ENCODE results near the gene STRBP.

STRBP gene

DNA sequence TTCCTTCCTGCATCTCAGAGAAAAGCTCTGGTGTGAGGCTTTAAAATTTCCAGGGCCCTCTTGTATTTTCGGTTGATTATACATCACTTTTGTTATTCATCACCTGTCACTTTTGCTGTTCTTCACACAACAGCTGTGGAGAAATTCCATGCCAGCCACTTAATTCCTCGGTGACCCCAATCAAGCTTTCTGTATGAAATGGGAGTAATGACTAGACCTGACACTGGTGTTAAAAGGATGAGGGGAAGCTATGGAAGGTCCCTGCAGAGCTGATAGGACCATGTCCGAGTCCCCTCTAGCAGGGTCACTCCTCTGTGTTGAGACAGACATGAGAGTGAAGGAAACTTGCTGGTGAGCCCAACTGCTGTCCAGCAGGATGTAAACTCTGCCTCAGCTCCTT, 175.2 kb downstream of the STRBP start:
- no peak for DNase-seq

DNA sequence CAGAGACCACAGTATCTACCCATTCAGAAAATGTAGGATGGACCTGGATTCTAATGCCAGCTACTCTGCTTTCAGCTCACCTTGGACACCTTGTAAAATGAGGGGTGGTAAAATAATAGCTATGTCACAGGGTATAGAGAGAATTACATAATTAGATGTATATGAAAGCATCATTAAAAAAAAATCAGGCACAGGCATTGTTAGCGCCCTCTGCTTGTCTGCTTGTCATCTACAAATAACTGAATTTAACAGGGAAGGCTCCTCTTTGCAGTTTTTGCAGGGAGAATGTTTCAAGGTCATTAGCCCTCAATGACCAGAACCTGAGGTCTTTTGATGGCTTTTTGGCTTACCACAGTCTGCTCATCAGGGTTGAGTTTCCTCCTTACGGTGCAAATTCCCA, 176.9 kb downstream of the STRBP start:
- no peak for DNase-seq

DNA sequence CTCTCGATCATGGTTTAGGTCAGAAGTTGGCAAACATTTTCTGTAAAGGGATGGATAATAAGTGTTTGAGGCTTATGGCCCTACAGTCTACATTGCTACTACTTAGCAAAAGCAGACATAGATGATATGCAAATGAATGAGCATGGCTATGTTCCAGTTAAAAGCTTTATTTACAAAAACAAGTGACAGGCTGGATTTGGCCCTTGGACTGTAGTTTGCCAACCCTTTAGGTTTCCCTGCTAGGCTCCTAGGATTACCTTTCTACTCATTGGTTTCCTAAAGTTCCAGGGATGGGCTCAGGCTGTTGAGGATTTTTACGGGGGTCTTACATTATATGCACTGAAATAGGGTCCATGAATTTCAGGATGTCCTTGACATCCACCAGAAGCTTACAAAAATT, 177.4 kb downstream of the STRBP start:
- no peak for DNase-seq

DNA sequence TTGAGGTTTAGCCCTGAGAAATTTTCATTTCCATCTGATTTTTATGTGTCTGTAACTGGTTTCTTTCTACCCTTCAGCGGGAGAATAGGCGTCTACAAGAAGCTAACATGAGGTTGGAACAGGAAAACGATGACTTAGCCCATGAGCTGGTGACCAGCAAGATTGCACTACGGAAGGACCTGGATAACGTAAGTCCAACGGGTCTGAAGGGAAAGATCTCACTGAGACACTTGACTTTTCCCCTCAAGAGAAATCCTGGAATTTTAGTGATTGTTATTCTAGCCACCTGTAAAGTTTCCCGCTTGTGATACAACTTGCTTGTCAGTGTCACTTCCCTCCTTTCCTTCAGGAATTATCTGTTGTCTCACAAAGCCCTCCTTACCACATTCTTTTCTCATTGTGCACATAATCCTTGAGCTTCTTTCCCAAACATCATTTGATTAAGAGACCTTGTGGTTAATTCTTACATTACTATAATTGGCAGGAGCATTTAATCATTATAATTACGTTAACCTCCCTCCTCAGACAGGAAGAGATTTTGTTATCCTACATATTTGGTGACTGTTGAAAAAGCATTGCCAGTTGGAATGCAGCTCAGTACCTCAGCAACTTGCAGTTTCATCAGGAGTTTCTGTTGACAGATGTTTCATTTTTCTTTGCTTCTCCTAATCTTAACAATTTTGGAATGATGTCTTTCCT, 178.0 kb downstream of the STRBP start:
- DNase-seq = no peak

DNA sequence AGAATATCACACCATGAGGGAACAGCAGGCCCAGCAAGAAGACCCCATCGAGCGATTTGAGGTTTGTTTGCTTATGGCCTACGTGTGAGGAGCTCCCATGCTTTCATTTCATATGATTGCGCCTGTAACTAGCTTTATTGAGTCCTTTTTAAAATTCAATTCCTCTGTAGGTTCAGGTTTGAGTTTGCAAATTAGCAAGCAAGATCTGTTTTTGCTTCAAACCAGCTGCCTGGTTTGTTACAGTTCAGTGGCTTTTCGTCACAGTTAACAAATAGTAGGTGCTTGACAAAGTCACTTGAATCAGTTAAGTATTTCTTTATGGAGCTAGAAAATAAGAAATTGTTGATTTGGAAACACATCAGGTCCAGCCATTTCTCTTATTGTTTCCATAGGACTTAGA, 178.6 kb downstream of the STRBP start:
- DNase-seq = no peak

DNA sequence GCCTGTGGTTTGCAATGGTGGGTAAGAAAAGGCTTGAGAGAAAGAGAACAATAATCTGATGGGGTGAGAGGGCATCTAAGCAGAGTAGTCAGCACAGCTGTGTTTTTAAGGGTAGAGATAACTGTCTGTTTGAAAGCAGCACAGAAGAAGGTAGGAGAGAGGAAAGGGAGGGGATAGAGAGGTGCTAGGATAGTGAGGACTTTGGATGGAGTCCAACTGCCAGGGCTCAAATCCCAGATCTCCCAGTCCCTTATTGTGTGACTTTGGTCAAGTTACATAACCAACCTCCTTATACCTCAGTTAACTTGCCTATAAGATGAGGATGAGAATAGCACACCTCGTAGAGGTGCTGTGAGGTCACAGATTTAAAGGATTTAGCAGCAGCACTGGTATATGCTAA, 179.3 kb downstream of the STRBP start:
- DNase-seq = no peak

DNA sequence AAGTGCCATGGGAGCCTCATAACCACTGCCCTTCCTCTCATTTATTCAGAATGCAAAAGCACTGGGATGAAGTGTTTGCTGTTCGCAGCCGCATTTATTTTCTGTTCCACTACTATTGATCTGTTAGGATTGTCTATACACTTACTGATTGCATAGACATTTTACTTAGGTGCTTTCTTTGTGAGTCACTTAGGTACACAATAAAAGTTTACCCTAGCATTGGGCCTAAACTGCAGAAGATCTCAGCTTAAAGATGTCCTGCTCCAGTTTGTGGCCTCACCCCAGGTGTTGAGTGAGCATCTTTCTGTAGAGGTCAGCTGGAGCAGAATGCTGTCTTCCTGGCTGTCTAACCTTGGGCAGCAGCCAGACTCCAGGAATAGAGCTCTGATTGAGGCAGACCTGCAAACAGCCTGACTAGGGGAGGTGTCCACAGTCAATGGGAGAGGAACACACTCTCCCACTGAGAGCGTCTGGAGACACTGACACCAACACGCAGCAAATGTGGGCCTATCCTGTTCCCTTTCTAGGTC, 181.0 kb downstream of the STRBP start:
- no peak for DNase-seq

DNA sequence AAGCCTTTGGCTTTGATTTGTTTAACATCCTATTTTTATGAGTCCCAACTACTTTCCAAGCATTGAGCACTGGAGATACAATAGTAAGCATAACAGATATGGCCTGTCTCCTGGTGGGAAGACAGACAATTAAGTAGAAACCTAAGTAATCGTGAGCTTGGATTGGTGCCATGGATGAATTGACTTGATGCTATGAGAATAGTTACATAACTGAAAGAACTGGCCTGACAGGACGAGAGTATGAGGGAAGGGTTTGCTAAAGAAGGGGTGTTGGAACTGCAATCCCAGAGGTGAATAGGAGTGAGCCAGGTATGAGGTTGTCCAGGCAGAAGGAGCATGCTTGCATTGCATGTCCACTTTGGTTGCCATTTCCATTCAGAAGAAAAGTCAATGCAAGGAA, 182.5 kb downstream of the STRBP start:
- no peak for DNase-seq

DNA sequence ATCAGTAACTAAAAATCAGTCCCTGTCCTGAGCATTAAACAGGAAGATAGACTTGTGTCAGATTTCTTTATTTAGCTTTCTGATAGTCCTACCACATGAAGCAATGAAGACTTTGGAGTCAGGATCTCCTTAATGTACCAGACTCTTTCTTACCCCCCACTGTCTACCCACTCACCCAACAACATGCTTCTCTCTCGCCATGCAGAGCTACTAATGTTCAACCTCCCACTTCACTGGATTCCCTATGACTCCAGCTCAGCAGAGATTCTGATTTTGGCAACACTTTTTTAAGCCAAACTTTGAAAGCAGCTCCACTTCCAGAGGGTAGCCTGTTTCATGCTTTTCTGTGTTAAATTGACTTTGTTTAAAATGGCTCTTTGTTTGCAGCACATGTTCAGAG, 184.1 kb downstream of the STRBP start:
- DNase-seq = no peak

DNA sequence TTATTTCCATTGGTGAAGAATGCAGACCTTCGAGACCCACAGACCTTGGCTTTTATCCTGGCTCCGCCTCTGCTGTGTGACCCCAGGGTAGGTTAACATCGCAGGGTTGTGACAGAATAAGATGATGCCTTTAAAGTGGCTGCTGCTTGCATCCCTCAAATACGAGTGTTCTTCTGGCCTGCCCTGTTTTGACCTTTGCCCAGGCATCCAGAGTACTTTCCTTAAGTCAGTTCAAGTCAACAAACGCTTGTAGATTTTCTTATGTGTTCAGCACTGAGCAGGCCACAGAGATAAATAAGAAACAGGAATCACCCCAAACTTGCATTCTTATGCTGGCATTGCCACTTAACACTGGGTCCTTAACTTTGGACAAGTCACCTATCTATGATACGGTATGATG, 184.7 kb downstream of the STRBP start:
- DNase-seq = no peak

DNA sequence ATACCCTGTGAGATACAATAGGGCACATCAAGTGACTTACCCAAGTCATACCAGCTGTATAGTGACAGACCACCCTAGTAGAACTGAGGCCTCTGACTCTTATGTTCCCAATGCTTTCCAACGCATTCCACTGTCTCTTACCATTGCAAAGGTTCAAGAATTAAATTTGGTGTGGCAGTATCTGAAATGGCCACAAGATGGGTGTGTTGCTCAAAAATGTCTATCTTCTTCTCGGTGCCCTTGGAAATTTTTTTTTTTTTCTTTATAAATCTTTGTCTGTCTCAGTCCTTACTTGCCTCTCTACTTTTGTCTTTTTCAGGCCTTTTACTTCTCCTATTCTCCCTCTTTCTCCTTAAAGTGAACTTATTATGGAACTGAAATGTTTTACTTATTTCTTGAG, 186.6 kb downstream of the STRBP start:
- DNase-seq = no peak

DNA sequence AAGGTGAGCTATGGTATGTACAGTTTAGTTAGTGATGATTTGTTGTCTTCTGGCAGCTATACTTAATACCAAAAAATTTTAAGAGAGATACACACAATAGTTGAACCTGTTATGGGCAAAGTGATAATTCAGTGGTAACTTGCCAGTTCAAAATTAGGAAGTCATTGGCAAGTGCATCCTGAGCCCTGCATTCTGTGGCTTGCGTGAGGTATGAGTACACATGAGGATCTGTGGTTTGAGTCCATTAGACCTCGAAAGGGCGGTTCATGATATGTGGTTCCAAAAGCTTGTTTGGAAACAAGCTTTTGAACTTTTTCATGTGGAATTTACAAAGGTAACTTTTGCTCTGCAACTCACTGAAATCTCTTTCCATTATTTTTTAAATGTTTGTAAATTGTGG, 187.9 kb downstream of the STRBP start:
- no peak for DNase-seq

DNA sequence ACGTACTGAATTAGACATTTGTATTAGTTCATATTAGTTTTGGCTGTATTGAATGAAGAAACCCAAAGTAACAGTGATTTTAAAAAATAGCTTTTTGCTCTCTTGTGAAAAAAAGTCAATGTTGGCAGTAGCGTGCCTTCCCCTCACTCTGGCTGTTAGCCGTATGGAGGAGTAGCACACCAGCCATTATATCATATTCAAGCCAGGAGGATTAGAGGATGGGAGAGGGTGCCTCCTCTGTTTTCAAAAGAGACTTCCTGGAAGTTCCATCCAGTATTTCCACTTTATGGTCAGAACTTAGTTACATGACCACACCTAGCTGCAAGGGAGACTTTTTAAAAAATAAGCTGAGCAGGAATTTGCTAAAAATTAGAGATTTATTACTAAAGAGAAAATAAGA, 193.8 kb downstream of the STRBP start:
- DNase-seq = no peak

DNA sequence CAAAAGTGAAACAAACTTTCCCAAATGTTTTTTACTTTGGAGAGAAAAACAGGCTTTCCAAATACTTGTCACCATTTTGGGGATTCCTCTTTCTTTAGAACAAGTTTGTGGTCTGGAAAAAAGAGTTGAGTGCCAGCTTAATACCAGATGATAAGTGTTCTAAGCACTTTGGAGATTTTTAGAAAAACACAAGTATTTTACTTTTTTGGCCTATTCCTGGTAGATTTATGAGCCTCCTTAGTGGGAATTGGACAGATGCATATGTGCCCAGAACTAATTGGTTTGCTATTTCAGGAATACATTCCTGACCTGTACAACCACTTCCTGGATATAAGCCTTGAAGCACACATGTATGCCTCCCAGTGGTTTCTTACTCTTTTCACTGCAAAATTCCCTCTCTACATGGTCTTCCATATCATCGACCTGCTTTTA, 194.4 kb downstream of the STRBP start:
- no peak for DNase-seq

DNA sequence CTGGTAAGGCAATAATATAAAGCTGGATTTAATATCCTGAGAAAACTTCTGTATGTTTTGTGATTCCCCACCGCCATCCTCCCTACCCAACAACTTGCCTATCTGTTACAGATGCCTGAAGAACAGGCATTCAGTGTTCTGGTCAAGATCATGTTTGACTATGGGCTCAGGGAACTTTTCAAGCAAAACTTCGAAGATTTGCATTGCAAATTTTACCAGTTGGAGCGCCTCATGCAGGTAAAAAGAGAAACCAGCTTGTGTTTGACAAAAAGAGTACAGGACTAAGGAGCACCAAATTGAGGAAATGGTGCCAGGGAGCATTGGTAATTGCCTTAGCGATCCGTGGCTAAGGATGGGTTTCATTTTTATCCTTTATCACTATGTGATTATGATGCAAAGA, 194.9 kb downstream of the STRBP start:
- DNase-seq = no peak

DNA sequence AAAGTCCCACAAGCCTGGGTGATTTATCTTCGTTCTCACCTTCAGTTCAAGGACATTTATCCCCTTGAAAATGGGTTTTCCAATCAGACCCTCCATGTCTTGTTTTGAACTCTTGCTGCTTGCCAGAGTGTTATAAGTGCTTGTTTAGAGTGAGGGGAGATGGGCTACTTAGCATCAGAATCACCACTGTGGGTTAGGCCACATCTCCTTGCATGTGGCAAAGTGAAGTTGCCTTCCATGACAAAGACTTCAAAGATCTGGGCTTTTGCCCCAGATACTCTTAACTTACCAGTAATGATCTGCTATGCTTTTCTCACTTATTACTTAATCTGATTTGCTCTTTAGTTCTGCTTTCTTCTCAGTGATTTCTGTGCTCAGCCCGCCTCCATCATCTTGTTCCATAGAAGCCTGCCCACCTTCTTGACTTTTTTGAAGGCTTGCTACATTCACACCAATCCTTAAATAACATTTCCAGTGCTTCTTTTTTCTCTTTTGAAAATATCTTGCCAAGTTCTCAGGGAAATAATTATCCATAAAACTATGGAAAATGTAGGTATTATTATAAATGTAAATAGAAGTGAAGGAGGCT, 195.9 kb downstream of the STRBP start:
- no peak for DNase-seq

All from NCI-H510A (cell line).